K562 (cell line): ENCODE results near the gene DLL4. TPM values are rescaled to one million over a fixed set of nuclear protein-coding genes. Genes with fewer than 3 reads are reported as not detected.

Source experiments
- NFRKB ChIP-seq: fragments of 450-650 bp; IDR thresholded peaks from 2 replicates; pipeline ENCODE4 v1.6.1; 2016; ENCODE audit warnings: low read depth
- ZC3H4 ChIP-seq: sonication (generic); formaldehyde crosslinking; IDR thresholded peaks from 2 replicates; pipeline ENCODE4 v1.9.0; 2021; ENCODE audit warnings: missing genetic modification reagents, borderline replicate concordance
- polyA plus RNA-seq, 8 experiments: library from polyadenylated mRNA; depleted of rRNA in 4 of 8; stranded (reverse) in 5 of 8; unstranded in 3 of 8; fragments of >200 nt; fragmentation: Nextera tagmentation in 2 of 8; fragmentation: Illumina TruSeq in 1 of 8; extraction: Ambion mirVana in 2 of 8; extraction: Trizol in 1 of 8; gene quantifications; 2 replicates each; pipeline versions ENCODE4 v1.2.1 to v1.2.3, GENCODE V29; 2011 to 2014; ENCODE audit warnings: inconsistent platforms in 1 of 8, missing spikeins in 1 of 8
- total RNA-seq, 7 experiments: library from RNA; depleted of rRNA in 6 of 7; stranded (reverse); fragments of >200 nt in 6 of 7; fragmentation: Illumina TruSeq in 2 of 7; extraction: Trizol in 2 of 7; gene quantifications; 2 replicates each; pipeline versions ENCODE4 v1.2.1 to v1.2.3, GENCODE V29; 2011 to 2021; ENCODE audit warnings: low replicate concordance in 1 of 7
- TF ChIP-seq, protein P1 (sequence below), 2 experiments: fragments of 450-650 bp in 1 of 2; IDR thresholded peaks; 2 replicates each; pipeline ENCODE4 v1.6.1; 2011 to 2017; ENCODE audit warnings: low read depth in 2 of 2, antibody characterized with exemption in 1 of 2, borderline replicate concordance in 1 of 2, low read length in 1 of 2, mild to moderate bottlenecking in 1 of 2, mixed read lengths in 1 of 2; ENCODE audit not compliant: control insufficient read depth in 1 of 2
- TF ChIP-seq, protein P2 (sequence below): sonication (generic); formaldehyde crosslinking; IDR thresholded peaks from 2 replicates; pipeline ENCODE4 v1.8.0; 2022; ENCODE audit warnings: mild to moderate bottlenecking, missing genetic modification reagents
- TF ChIP-seq, protein P3 (sequence below): sonication (generic); formaldehyde crosslinking; IDR thresholded peaks from 2 replicates; pipeline ENCODE4 v1.8.0; 2022; ENCODE audit warnings: mild to moderate bottlenecking, missing genetic modification reagents

Gene DLL4
- total and polyA plus RNA-seq, 9 of the 15 experiments (the other 6 are each of a cell fraction or from before 2014, with no cell fraction given): 0.04 to 1.1 (median 0.41) TPM; not detected in 1

DNA sequence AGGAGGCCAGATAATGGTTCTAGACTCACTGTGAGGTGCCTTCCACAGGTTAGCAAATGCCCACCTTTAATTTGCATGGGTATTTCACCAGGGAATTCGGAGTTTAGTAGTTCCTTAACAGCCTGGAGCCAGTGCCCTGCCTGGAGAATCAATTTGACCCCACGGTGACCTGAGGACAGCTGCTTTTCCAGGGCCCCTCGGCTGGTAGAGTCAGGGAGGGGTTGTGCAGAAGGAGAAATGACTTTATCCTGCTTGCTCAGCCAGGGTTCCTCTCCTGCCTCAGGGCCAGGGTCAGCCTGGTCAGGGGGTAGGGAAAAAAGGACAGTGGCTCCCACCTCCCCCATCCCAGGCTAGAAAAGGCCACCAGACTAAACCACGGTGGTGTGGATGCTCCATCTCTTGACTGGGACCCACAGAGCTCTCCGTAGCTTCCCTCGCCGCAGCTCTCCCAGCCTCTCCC lies 12.0 kb downstream of the DLL4 start (continued):
- TF ChIP-seq, protein P1, sequence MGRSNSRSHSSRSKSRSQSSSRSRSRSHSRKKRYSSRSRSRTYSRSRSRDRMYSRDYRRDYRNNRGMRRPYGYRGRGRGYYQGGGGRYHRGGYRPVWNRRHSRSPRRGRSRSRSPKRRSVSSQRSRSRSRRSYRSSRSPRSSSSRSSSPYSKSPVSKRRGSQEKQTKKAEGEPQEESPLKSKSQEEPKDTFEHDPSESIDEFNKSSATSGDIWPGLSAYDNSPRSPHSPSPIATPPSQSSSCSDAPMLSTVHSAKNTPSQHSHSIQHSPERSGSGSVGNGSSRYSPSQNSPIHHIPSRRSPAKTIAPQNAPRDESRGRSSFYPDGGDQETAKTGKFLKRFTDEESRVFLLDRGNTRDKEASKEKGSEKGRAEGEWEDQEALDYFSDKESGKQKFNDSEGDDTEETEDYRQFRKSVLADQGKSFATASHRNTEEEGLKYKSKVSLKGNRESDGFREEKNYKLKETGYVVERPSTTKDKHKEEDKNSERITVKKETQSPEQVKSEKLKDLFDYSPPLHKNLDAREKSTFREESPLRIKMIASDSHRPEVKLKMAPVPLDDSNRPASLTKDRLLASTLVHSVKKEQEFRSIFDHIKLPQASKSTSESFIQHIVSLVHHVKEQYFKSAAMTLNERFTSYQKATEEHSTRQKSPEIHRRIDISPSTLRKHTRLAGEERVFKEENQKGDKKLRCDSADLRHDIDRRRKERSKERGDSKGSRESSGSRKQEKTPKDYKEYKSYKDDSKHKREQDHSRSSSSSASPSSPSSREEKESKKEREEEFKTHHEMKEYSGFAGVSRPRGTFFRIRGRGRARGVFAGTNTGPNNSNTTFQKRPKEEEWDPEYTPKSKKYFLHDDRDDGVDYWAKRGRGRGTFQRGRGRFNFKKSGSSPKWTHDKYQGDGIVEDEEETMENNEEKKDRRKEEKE (IDR thresholded peaks at IDR 0.05; ENCODE audit: borderline replicate concordance in 1 of 2, control insufficient read depth in 1 of 2, low read depth in 2 of 2, low read length in 1 of 2): no peak
- TF ChIP-seq NFRKB (no peak), ZC3H4 (0 out of 2 replicates have a peak, but pooled peaks have one; percentile 31)
- TF ChIP-seq, protein P2, sequence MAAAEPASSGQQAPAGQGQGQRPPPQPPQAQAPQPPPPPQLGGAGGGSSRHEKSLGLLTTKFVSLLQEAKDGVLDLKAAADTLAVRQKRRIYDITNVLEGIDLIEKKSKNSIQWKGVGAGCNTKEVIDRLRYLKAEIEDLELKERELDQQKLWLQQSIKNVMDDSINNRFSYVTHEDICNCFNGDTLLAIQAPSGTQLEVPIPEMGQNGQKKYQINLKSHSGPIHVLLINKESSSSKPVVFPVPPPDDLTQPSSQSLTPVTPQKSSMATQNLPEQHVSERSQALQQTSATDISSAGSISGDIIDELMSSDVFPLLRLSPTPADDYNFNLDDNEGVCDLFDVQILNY: 0 out of 2 replicates have a peak, but pooled peaks have one; percentile 9
- TF ChIP-seq, protein P3, sequence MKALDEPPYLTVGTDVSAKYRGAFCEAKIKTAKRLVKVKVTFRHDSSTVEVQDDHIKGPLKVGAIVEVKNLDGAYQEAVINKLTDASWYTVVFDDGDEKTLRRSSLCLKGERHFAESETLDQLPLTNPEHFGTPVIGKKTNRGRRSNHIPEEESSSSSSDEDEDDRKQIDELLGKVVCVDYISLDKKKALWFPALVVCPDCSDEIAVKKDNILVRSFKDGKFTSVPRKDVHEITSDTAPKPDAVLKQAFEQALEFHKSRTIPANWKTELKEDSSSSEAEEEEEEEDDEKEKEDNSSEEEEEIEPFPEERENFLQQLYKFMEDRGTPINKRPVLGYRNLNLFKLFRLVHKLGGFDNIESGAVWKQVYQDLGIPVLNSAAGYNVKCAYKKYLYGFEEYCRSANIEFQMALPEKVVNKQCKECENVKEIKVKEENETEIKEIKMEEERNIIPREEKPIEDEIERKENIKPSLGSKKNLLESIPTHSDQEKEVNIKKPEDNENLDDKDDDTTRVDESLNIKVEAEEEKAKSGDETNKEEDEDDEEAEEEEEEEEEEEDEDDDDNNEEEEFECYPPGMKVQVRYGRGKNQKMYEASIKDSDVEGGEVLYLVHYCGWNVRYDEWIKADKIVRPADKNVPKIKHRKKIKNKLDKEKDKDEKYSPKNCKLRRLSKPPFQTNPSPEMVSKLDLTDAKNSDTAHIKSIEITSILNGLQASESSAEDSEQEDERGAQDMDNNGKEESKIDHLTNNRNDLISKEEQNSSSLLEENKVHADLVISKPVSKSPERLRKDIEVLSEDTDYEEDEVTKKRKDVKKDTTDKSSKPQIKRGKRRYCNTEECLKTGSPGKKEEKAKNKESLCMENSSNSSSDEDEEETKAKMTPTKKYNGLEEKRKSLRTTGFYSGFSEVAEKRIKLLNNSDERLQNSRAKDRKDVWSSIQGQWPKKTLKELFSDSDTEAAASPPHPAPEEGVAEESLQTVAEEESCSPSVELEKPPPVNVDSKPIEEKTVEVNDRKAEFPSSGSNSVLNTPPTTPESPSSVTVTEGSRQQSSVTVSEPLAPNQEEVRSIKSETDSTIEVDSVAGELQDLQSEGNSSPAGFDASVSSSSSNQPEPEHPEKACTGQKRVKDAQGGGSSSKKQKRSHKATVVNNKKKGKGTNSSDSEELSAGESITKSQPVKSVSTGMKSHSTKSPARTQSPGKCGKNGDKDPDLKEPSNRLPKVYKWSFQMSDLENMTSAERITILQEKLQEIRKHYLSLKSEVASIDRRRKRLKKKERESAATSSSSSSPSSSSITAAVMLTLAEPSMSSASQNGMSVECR (CRISPR knock-in tag): no peak
